Epithelial cell of prostate (primary cell): ENCODE data around the gene KIRREL3.
A peak's percentile ranks its signal among the peaks of the same experiment; 100 is the strongest.

Experiments used
- DNase-seq: peaks from one replicate; pipeline ENCODE4 v3.0.0-alpha.2; 2011; ENCODE audit warnings: low read depth, low spot score
- H3K27ac ChIP-seq: fragments of 450-650 bp; 2 replicates; pipeline ENCODE4 v1.5.1; 2017; ENCODE audit warnings: mild to moderate bottlenecking

KIRREL3 gene

GRCh38 chr11:126999366-126999765 is 1.2 kb downstream of the KIRREL3 start:
- no peak overlapping the region for H3K27ac ChIP-seq
- DNase-seq, result no peak

- H3K27ac ChIP-seq, result no peak overlapping the region
- no peak for DNase-seq
Observed at GRCh38 chr11:126997641-126998040, 2.9 kb downstream of the KIRREL3 start.

- no peak overlapping the region for H3K27ac ChIP-seq
- DNase-seq, result no peak
Observed at GRCh38 chr11:126997196-126997595, 3.4 kb downstream of the KIRREL3 start.

- no peak for DNase-seq
Observed at GRCh38 chr11:126996036-126996804, 4.3 kb downstream of the KIRREL3 start.

GRCh38 chr11:126993599-126993998 is 7.0 kb downstream of the KIRREL3 start:
- no peak overlapping the region for H3K27ac ChIP-seq
- no peak for DNase-seq

More at GRCh38 chr11:126996036-126996804, 4.3 kb downstream of the KIRREL3 start:
- no peak overlapping the region for H3K27ac ChIP-seq

GRCh38 chr11:126992804-126993111 is 7.8 kb downstream of the KIRREL3 start:
- DNase-seq, result no peak
- H3K27ac ChIP-seq, result peak overlapping the region; percentile 11

GRCh38 chr11:126992065-126992803 is 8.3 kb downstream of the KIRREL3 start:
- H3K27ac ChIP-seq, result peak overlapping the region; percentile 11

GRCh38 chr11:126991596-126991995 is 9.0 kb downstream of the KIRREL3 start:
- H3K27ac ChIP-seq, result no peak overlapping the region
- no peak for DNase-seq

More at GRCh38 chr11:126992065-126992803, 8.3 kb downstream of the KIRREL3 start:
- peak; percentile 49 for DNase-seq

DNA sequence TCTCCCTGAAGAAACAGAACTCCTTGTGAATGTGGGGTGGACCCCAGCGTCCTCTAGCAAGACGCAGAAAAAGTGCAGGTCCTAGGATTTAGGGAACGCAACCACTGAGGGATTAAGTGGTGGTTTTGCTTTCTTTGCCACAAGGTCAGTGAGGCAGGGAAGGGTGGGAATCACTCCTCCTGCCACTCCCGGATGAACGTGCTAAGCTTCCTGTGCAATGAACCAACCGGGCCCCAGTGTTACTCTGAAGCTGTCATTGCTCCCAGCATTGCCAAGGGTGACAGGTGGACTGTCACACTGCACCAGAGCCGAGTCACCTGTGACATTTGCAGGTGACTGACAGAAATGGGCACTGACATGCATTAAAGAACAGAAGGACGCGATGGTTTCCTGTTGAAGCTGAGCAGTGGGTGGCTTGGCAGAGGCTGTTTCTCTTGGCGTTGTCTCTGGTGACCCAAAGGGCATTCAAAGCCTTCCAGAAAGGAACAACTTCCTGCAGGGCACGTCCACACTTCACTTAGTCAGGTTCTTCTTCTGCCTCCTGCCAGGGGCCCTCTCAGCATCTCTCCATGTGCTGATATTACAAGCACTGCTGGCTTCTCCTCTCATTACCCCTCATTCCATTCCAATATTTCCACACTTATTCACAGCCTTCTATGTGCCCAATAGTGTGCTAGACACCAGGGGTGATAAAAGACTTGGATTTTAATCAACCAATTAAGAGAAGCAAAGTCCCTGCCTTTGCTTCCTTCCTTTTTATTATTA is 9.7 kb downstream of the KIRREL3 start:
- H3K27ac ChIP-seq, result no peak overlapping the region

GRCh38 chr11:126989942-126990715 is 10.4 kb downstream of the KIRREL3 start:
- DNase-seq, result no peak
- H3K27ac ChIP-seq, result no peak overlapping the region

More for the DNA sequence above, 9.7 kb downstream of the KIRREL3 start:
- no peak for DNase-seq

DNA sequence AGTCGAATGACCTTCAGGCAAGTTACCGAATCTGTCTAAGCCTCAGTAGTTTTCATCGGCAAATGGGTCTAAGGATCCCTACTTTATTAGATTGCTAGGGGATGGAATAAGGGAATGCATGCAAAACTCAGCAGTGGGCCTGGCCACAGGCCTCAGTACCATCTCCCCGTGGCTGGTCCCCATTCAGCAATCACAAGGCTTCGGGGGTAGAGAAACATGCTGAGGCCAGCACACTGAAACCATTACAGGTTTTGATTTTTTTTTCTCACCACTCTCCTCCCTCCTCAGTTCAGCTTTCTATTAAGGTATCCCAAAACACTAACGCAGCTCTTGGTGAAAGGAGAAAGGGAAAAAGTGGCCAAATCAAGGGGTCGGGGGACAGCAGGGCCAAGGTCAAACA is 11.9 kb downstream of the KIRREL3 start:
- H3K27ac ChIP-seq, result no peak overlapping the region
- DNase-seq, result no peak

DNA sequence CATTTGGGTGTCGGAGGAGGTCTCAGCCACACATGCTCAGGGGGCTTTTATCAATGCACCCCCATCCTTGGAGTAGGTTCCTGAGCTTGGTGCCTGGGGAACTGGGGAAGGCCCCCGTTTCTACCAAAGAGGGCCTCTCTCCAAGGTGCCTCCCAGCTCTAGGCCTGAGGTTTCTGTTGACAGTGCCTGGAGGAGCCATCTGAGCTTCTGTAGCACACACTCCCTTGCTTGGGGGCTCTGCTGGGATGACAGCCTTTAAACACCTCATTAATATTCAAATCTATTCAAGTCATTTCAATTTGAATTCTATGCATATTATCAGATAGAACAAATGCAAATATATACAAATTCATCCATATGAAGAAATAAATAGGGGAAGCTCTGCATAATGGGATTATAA is 18.9 kb downstream of the KIRREL3 start:
- H3K27ac ChIP-seq, result no peak overlapping the region
- no peak for DNase-seq

DNA sequence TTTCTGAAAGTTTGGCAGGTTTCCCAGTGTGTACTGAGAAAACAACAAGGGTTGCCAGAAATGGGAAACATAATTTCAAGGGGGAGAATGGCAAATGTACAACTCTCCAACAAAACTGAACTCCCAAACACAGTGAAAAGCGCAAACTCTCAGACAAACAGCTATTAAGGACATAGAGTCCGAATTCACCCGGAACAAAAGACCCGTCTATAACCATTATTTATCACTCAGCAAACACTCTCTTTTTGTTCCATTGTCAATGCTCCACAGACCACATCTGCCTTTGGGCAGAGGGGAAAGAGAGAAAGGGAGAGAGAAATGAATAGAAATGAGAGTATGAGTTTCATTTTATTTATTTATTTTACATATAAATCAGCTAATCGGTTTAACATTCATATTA is 21.7 kb downstream of the KIRREL3 start:
- no peak overlapping the region for H3K27ac ChIP-seq
- DNase-seq, result no peak

DNA sequence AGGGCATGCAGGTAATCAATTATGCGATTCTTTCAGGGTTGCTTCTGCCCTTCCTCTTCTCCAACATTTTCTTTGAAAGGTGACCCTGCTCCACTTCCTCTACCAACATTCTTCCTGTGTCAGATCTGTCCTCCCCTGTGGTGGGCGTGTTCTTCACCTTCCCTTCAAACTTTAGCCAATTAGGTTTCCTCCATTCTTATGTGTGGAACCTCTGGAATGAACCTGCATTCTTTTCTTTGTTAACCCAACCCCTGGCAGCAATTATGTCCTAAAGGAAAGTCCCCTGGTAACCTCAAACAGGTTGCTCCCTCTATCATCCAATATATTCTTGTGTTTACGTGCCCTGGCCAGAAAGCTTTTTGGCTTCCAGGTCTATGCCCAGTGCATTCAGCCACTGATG is 22.4 kb downstream of the KIRREL3 start:
- no peak overlapping the region for H3K27ac ChIP-seq
- no peak for DNase-seq

GRCh38 chr11:126973051-126973450 is 27.5 kb downstream of the KIRREL3 start:
- no peak for DNase-seq
- H3K27ac ChIP-seq, result no peak overlapping the region

- DNase-seq, result no peak
- H3K27ac ChIP-seq, result no peak overlapping the region
Observed at GRCh38 chr11:126971305-126971704, 29.3 kb downstream of the KIRREL3 start.

GRCh38 chr11:126969865-126970479 is 30.6 kb downstream of the KIRREL3 start:
- DNase-seq, result no peak
- H3K27ac ChIP-seq, result peak overlapping the region; percentile 44

DNA sequence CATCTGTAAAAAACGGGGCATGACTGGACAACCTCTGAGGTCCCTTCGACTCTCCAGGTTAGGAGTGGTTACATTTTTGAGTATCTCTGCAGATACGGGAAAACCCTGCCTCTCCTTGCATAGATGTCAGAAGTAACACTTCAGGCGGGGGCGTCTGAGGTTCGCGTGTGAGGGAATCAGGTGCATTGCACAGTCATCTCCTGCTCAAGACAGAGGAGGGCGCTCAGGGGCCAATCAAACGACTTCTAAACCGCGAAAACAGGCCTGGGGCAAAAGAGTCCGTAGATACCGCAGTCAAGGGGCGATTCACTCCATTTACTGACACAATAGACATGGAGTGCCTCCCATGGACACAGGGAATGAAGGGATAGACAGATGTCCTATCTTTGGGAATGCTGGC is 31.7 kb downstream of the KIRREL3 start:
- peak overlapping the region; percentile 44 for H3K27ac ChIP-seq
- no peak for DNase-seq

- DNase-seq, result no peak
- H3K27ac ChIP-seq, result no peak overlapping the region
Observed at GRCh38 chr11:126965331-126965730, 35.2 kb downstream of the KIRREL3 start.
